Measurements from ENCODE around the gene RALGAPA2. TPM values are rescaled to one million over a fixed set of nuclear protein-coding genes. Genes with fewer than 3 reads are reported as not detected.

RALGAPA2 gene
- total and polyA plus RNA-seq, 2 donors (not counting 3 experiments of a cell fraction or from before 2014, with no cell fraction given): 10.0 to 46.8 TPM

DNA sequence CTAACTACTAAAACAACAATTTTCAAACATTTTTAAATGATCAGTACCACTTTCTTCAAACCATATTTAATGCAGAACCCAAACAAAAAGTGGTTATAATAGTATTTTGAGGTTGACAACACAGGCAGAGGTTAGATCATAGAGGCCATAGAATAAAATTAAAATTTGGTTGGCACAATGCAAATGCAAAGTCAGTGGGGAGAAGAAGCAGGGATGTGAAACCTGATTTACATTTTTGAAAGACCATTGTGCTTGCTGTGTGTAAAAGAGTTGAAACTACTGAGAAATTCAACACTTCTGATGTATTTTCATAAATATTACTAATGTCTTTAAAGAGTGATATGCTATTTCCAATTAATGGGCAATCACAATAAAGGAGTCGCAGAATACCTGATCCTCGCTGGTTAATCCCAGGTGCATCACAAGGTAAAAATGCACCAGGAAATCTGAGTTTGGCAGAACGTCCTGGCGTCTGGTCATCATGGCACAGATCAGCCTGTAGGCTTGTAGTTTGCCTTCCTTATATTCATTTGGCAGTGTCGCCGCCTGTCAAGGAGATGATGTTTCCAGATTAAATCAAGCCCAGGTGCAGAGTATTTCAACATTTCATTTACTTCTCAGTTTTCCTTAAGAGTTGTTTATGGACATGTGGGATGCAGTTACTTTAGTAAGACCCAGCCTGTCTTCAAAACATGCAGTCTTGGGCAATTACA lies 141.2 kb downstream of the RALGAPA2 start:
- CTCF ChIA-PET: no interaction called here
- BruUV-seq (replicated peaks): no TSS peak

More for the DNA sequence above, 141.2 kb downstream of the RALGAPA2 start:
- Histone ChIP-seq H4K20me1 (replicated peaks; ENCODE audit: control insufficient read depth, extremely low read depth, insufficient read depth, low read length) (no peaks in the 10 kb centered on the region), H3K4me1 (ENCODE audit: control insufficient read depth, extremely low read depth, insufficient read depth, low read length) (no peaks in the 10 kb centered on the region), H3K9me3 (replicated peaks; ENCODE audit: control insufficient read depth, insufficient read depth, low read length) (no peaks in the 10 kb centered on the region), H3K9ac (replicated peaks; ENCODE audit: extremely low read depth, insufficient read depth, low read length) (no peak overlapping the region), H2AFZ (ENCODE audit: low read depth, low read length) (no peak overlapping the region), H3K27ac (ENCODE audit: insufficient read depth, low read depth, low read length) (no peak overlapping the region), H3K27me3 (ENCODE audit: control insufficient read depth in 2 of 2, insufficient read depth in 2 of 2, low read length in 2 of 2) (no peaks in the 10 kb centered on the region), H3K4me3 (replicated peaks in 1 of 3; ENCODE audit: insufficient read depth in 1 of 3, low read depth in 1 of 3, low read length in 3 of 3) (no peak overlapping the region), H3K36me3 (ENCODE audit: control insufficient read depth in 2 of 2, extremely low read depth in 1 of 2, insufficient read depth in 2 of 2, low read length in 2 of 2) (peaks cover 2 to 6% of the 10 kb centered on the region in 2 experiments), H3K4me2 (ENCODE audit: insufficient read depth, low read length) (no peak overlapping the region), H3K79me2 (ENCODE audit: control insufficient read depth, insufficient read depth, low read length) (no peaks in the 10 kb centered on the region), H3K9me1 (replicated peaks; ENCODE audit: control insufficient read depth, extremely low read depth, insufficient read depth, low read length) (no peaks in the 10 kb centered on the region)
- TF ChIP-seq MYC (IDR thresholded peaks at IDR 0.05; ENCODE audit: low read depth, low read length) (no peak), POLR2AphosphoS5 (IDR thresholded peaks at IDR 0.05; ENCODE audit: insufficient read depth, low read depth, low read length) (no peak), JUN (IDR thresholded peaks at IDR 0.05; ENCODE audit: borderline replicate concordance, insufficient read depth, insufficient read length, low read depth) (no peak), GATA2 (IDR thresholded peaks at IDR 0.05; ENCODE audit: insufficient read depth, insufficient read length, low read depth, low read length) (no peak), FOS (IDR thresholded peaks at IDR 0.05; ENCODE audit: borderline replicate concordance, insufficient read depth, low read length) (no peak), EZH2 (IDR thresholded peaks at IDR 0.05; ENCODE audit: borderline replicate concordance, low read depth, low read length, severe bottlenecking) (no peak), POLR2A (IDR thresholded peaks at IDR 0.05; ENCODE audit: low read depth, low read length) (no peak)
- TF ChIP-seq, protein P1, sequence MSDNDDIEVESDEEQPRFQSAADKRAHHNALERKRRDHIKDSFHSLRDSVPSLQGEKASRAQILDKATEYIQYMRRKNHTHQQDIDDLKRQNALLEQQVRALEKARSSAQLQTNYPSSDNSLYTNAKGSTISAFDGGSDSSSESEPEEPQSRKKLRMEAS (IDR thresholded peaks at IDR 0.05; ENCODE audit: insufficient read depth, insufficient read length): no peak
- TF ChIP-seq, protein P2, sequence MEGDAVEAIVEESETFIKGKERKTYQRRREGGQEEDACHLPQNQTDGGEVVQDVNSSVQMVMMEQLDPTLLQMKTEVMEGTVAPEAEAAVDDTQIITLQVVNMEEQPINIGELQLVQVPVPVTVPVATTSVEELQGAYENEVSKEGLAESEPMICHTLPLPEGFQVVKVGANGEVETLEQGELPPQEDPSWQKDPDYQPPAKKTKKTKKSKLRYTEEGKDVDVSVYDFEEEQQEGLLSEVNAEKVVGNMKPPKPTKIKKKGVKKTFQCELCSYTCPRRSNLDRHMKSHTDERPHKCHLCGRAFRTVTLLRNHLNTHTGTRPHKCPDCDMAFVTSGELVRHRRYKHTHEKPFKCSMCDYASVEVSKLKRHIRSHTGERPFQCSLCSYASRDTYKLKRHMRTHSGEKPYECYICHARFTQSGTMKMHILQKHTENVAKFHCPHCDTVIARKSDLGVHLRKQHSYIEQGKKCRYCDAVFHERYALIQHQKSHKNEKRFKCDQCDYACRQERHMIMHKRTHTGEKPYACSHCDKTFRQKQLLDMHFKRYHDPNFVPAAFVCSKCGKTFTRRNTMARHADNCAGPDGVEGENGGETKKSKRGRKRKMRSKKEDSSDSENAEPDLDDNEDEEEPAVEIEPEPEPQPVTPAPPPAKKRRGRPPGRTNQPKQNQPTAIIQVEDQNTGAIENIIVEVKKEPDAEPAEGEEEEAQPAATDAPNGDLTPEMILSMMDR (IDR thresholded peaks at IDR 0.05; ENCODE audit: extremely low read depth in 1 of 2, insufficient read depth in 1 of 2, low read depth in 1 of 2, low read length in 2 of 2): no peak
- FAIRE-seq (no peak), DNase-seq (ENCODE audit: low read depth, low spot score) (no peak)
- POLR2A ChIA-PET: no interaction called here
- intact Hi-C loops (cut with micrococcal nuclease) (no loop called here), dilution Hi-C loops (cut with MboI; ENCODE audit: extremely low pct_ligation_motif_present, low sequenced_read_pairs) (no loop called here)

Data from endothelial cell of umbilical vein (primary cell).